Peyer's patch (tissue), 4 donors: Measurements from ENCODE around the gene TMEM158.

Source experiments
- CTCF ChIP-seq, 6 experiments: fragments of 450-650 bp in 4 of 6; fragments of 200-600 bp in 2 of 6; sonication (generic) in 1 of 6; IDR thresholded peaks; one replicate each; pipeline ENCODE4 v1.5.1; 2017 to 2019; ENCODE audit warnings: antibody characterized with exemption in 6 of 6, mild to moderate bottlenecking in 3 of 6, moderate library complexity in 1 of 6
- POLR2A ChIP-seq, 2 donors: fragments of 450-650 bp; IDR thresholded peaks; one replicate each; pipeline ENCODE4 v1.5.1; 2017; ENCODE audit warnings: antibody characterized with exemption in 2 of 2, mild to moderate bottlenecking in 2 of 2, moderate library complexity in 2 of 2

DNA sequence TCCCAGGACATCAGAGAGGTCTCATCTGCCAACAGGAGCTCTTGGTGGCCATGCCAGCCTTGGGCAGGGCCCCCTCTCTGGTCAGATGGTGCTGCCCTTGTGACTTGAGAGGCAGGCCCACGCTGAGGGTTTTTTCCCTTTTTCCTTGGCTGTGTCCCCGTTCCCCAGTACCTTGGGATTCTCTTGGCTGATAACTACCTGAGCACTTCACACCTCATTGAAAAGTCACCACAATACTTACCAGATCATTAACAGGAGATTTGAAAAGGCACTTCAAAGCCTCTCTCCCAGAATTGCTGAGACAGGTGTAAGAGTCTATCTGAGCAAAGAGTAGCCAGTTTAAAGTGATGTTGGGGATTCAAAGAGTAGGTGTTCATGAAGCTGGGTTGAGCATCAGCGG is 15.1 kb upstream of the TMEM158 start:
- TF ChIP-seq CTCF (IDR thresholded peaks at IDR 0.05) (no peak), POLR2A (IDR thresholded peaks at IDR 0.05) (no peak)
